Stimulated activated CD8-positive, alpha-beta memory T cell treated with anti-CD3 and anti-CD28 coated beads, Interleukin-4, amount 100 ng/mL, for 48 hours (primary cell): ENCODE results near the gene ACTMAP.
A peak's percentile ranks its signal among the peaks of the same experiment; 100 is the strongest.
"Not testable (repeated sequence)": the region's sequence is repeated elsewhere in the genome, so short reads cannot be mapped to it uniquely, and the experiment has no call there.

Experiments
- DNase-seq: peaks from one replicate; pipeline ENCODE4 v3.0.0-alpha.2; 2020

The ACTMAP gene

DNA sequence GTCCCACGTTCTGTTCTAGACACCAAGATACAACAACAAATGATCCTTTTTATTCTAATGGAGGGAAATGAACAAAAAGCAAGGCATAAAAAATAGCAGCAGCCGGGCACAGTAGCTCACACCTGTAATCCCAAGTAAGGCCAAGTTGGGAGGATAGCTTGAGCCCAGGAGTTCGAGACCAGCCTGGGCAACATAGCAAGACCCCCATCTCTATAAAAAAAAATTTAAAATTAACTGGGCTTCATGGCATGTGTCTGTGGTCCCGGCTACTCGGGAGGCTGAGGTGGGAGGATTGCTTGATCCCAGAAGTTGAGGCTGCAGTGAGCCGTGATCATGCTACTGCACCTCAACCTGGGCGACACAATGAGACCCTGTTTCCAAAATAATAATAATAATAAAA is 26.1 kb upstream of the ACTMAP start:
- no peak for DNase-seq

- DNase-seq: no peak
These were observed 25.4 kb upstream of the ACTMAP start for GRCh38 chr19:40775632-40776022.

DNA sequence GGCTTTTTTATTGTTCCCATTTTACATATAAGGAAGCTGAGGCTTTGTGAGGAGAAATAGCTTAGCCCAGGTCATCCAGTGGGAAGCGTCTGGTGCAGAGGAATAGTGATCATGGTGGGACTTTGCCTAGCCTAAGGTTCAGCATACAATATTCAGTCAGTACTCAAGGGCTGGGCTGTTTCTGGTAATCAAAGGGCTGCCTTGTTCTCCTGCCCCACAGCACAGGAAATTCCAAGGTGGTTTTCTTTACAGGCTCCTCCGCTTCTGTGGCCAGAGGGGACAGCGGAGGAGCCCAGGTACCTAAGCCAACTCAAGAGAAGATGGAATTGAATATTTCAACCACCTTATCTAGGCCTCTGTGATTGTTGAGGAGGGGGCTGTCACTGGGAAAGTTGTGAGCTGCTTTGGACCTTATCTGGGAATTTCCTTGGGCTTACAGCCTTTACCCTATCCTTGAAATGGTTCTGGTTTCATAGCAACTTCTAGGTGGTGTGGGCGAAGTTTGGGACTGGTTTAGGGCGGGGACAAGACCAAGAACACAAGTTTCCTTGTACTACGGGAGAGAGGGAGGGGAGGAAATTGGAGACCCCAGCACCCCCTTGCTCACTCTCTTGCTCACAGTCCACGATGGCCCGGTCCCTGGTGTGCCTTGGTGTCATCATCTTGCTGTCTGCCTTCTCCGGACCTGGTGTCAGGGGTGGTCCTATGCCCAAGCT is 24.8 kb upstream of the ACTMAP start, which contains the start of gene MIA:
TSS of gene MIA (plus strand) at position 606 of the 716 bp plus-strand sequence. CDS start at position 628, 22 bp downstream.
- DNase-seq: no peak

- not testable (repeated sequence) for DNase-seq
These were observed 21.0 kb upstream of the ACTMAP start for GRCh38 chr19:40771101-40771862.

DNA sequence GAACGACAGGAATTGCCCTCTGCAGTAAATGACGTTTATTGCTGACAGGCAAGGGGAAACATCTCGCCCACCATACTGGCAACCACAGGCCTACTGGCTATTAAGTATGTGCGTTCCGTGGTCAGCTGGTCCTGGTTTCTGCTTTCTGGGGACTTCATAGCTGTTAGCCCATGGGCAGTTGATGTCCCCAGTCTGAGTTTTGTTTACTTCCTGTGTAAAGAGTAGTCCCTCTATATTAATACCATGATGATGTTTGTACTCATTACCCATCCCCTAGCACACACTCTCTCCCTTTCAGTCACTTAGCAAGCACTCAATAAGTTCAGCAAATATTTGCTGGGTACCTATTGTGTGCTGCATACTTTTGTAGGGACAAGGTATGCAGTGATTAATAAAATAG is 18.6 kb upstream of the ACTMAP start:
- DNase-seq: no peak

DNA sequence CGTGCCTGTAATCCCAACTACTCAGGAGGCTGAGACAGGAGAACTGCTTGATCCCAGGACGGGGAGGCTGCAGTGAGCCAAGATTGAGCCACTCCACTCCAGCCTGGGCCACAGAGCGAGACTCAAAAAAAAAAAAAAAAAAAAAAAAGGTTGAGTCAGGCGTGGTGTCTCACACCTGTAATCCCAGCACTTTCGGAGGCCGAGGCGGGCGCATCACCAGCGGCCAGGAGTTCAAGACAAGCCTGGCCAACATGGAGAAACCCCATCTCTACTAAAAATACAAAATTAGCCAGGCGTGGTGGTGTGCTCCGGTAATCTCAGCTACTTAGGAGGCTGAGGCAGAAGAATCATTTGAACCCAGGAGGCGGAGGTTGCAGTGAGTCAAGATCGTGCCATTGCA is 16.1 kb upstream of the ACTMAP start:
- peak; percentile 31 for DNase-seq

- peak; percentile 73 for DNase-seq
These were observed 13.7 kb upstream of the ACTMAP start for GRCh38 chr19:40763963-40764362.

DNA sequence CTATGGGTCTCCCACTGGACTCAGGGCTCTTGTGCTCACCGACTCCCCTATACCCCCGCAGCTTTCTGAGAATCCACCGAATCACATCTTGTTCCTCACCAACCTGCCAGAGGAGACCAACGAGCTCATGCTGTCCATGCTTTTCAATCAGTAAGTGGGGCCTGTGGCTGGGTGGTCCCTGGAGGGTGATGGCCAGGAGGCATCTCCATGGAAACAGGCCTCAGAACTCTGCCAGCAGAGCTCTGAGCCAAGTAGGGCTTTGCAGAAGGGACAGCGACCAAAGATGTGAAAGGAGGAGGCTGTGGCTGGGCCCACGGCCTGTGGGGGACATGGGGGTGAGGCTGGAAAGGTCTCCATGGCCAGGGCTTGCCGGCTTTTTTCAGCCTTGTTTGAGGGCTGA is 13.2 kb upstream of the ACTMAP start:
- no peak for DNase-seq

DNA sequence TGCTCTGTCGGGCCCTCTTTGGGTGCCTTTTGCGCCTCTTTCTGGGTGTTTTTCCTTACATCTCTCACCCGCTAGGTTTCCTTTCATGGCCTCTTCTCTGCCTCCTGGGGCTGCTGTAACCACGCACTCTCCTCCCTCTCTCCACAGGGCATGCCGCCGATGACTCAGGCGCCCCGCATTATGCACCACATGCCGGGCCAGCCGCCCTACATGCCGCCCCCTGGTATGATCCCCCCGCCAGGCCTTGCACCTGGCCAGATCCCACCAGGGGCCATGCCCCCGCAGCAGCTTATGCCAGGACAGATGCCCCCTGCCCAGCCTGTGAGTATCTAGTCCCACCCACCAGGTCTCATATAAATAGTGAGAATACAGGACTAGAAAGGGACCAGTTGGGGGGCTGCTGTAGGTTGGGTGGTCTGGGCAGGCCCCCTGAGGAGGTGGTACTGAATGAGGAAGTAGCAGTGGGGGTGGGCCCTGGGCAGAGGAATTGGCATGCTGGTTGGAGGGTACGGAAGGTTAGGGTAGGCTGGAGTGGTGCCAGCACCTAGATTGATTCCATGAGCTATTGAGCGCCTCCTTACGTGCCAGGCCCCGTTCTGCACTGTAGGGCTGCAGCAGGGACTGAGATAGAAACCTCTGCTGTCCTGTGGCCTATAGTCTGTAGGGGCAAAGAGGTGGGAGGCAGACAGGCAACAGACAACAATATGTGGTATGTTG is 12.6 kb upstream of the ACTMAP start:
- DNase-seq: peak; percentile 47

GRCh38 chr19:40759352-40759751 is 9.1 kb upstream of the ACTMAP start:
- no peak for DNase-seq

GRCh38 chr19:40758491-40758890 is 8.2 kb upstream of the ACTMAP start:
- no peak for DNase-seq

DNA sequence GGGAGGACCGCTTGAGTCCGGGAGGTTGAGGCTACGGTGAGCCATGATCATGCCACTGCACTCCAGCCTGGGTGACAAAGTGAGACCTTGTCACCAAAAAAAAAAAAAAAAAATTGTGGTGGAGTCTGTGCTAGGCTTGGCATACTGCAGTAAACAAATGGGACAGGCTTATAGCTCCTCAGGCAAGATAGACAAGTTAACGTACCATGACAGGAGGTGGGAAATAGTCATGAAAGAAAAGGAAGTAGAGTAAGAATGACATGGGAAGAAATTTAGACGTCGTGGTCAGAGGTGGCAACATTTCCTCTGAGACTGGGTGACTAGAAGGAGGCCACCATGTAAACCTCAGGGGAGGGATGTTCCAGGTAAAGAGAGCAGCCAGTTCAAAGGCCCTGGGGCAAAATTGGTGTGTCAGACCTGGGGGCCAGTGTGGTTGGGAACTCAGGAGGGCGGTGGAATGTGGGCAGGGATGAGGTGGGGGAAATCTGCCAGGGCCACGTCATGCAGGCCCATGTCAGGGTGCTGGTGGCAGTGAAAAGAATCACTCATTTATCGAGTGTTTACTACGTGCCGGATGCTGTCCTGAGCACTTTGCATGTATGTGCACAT is 6.3 kb upstream of the ACTMAP start:
- DNase-seq: peak; percentile 77

- DNase-seq: no peak
These were observed 5.5 kb upstream of the ACTMAP start for GRCh38 chr19:40755791-40756190.

DNA sequence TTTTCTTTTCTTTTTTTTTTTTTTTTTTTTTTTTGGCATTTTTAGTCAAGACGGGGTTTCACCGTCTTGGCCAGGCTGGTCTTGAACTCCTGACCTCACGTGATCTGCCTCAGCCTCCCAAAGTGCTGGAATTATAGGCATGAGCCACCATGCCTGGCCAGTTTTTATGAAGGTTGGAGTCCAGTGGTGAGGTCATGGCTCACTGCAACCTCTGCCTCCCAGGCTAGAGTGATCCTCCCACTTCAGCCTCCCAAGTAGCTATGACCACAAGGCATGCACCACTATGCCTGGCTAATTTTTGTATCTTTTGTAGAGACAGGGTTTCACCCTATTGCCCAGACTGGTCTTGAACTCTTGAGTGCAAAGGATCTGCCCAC is 5.0 kb upstream of the ACTMAP start:
- no peak for DNase-seq

DNA sequence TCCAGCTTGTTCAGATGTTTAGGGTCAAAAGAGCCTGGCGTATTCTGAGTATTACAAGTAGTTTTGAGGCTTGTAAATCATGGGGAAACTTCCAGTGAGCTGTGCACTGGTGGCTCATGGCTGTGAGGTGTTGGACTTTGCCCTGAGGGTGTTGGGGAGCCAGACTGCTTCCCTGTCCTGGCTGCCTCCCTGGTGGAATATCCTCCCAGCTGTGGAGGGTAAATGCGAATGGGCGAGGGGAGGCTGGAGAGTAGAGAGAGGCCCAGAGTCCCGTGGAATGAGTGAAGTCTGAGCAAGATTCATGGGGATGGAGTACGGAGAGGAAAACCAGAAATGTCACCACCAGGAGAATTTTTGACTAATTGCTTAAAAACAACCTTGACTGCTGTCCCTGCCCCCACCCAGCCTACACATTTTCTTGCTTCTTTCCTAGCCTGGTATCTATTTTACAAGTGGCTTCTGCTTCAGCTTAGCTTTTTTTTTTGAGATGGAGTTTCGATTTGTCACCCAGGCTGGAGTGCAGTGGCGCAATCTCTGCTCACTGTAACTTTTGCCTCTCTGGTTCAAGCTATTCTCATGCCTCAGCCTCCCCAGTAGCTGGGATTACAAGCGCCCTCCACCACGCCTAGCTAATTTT is 4.5 kb upstream of the ACTMAP start:
- DNase-seq: peak; percentile 81

DNA sequence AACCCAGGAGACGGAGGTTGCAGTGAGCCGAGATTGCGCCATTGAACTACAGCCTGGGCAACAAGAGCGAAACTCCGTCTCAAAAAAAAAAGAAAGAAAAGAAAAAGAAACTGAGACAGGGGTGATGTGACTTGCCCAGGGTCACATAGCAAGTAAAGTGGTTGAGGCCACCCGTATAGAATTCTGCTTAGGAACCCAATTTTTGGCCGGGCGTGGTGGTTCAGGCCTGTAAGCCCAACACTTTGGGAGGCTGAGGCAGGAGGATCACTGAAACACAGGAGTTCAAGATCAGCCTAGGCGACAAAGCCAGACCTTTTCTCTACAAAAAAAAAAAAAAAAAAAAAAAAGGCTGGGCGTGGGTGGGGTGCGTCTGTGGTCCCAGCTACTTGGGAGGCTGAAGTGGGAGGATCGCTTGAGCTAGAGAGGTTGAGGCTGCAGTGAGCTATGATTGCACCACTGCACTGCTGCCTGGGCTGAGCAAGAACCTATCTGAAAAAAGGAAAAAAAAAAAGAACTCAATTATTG is 2.0 kb upstream of the ACTMAP start:
- DNase-seq: peak; percentile 53

DNA sequence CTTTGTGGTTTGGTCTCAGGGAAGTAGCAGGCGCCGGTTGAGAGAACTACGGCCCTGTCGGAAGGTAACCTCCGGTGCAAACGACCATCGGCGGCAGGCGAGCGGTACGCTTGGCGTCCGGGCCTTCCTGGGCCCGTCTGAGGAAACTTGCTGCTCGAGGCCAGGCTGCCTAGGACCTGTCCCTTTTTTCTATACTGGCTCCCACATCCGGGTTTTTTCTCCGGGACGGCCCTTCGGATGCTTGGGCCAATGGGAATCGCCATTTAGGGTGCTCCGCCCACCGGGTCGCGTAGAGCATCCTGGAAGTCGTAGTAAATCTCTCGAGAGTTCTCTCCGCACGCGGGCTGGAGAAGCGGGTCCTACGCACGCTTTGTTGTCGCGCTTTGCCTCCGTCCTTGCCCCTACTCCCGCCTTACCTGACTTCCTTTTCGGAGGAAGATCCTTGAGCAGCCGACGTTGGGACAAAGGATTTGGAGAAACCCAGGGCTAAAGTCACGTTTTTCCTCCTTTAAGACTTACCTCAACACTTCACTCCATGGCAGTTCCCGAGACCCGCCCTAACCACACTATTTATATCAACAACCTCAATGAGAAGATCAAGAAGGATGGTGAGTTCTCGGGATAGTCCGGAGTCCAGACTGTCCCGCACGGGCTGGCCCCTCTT is 729 bp upstream of the ACTMAP start, which contains the start of gene SNRPA:
TSS of gene SNRPA (plus strand) at position 330 of the 664 bp plus-strand sequence. CDS start at position 536, 206 bp downstream.
- DNase-seq: peak; percentile 96

- no peak for DNase-seq
These were observed 2.7 kb downstream of the ACTMAP start for GRCh38 chr19:40747536-40747935.

- no peak for DNase-seq
These were observed 4.9 kb downstream of the ACTMAP start for GRCh38 chr19:40745402-40745780.

DNA sequence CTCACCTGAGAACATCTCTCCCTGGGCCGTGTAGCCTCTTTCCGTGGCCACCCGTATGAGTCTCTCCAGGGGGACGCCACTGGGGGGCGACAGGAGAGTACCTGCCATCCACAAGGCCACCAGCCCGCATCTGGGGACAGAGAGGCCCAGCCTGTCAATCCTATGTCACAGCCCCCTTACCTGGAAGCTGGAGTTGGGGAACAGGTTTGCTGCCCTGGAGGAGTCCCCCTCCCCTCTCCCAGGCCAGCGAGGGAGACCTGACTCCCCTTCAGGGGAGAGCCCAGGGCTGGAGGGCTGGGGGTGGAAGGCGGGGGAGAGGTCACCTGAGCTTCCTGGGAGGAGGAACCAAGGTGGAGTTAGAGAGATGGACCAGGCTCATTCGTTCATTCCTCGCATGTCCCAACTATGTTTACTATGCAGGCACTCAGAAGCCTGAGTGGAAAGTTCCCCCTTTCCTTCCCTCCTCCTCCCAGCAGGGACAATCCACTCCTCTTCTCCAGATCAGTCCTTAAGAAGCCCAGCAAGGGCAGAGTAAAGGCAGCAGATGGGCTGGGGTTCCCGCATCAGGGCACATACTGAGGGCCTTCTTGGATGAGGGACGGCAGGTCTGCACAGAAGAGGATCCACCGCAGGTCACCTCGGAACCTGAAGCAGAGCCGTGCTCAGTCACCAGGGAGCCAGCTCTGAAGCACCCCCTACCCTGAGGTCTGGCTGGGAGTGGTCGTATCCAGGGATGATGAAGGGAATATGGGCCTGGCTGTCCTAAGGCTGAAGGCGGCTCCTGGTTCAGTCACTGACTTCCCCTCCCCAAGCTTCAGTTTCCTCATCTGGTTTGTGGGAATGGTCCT is 5.5 kb downstream of the ACTMAP start:
- DNase-seq: peak; percentile 62

- DNase-seq: no peak
These were observed 6.4 kb downstream of the ACTMAP start for GRCh38 chr19:40743926-40744325.
